ENCODE data around the gene GPSM1.

The GPSM1 gene

GRCh38 chr9:136377341-136378169, 50.2 kb downstream of the GPSM1 start:
- DNase-seq (ENCODE audit: low read depth) = no peak

- DNase-seq (ENCODE audit: low read depth) = no peak
Observed at GRCh38 chr9:136378170-136379002, 51.0 kb downstream of the GPSM1 start.

- no peak for DNase-seq (ENCODE audit: low read depth)
Observed at GRCh38 chr9:136379003-136379287, 51.6 kb downstream of the GPSM1 start.

- DNase-seq (ENCODE audit: low read depth) = no peak
Observed at GRCh38 chr9:136379401-136379800, 52.1 kb downstream of the GPSM1 start.

- no peak for DNase-seq (ENCODE audit: low read depth)
Observed at GRCh38 chr9:136379891-136380290, 52.6 kb downstream of the GPSM1 start.

GRCh38 chr9:136380381-136380780, 53.0 kb downstream of the GPSM1 start:
- no peak for DNase-seq (ENCODE audit: low read depth)

GRCh38 chr9:136381311-136381710, 54.0 kb downstream of the GPSM1 start:
- DNase-seq (ENCODE audit: low read depth) = no peak

- DNase-seq (ENCODE audit: low read depth) = no peak
Observed at GRCh38 chr9:136381966-136382513, 54.7 kb downstream of the GPSM1 start.

GRCh38 chr9:136383436-136383835, 56.1 kb downstream of the GPSM1 start:
- DNase-seq (ENCODE audit: low read depth) = no peak

GRCh38 chr9:136385015-136385414, 57.7 kb downstream of the GPSM1 start:
- no peak for DNase-seq (ENCODE audit: low read depth)

- no peak for DNase-seq (ENCODE audit: low read depth)
Observed at GRCh38 chr9:136386018-136386417, 58.7 kb downstream of the GPSM1 start.

GRCh38 chr9:136387217-136387616, 59.9 kb downstream of the GPSM1 start:
- no peak for DNase-seq (ENCODE audit: low read depth)

GRCh38 chr9:136389396-136389795, 62.1 kb downstream of the GPSM1 start:
- no peak for DNase-seq (ENCODE audit: low read depth)

- no peak for DNase-seq (ENCODE audit: low read depth)
Observed at GRCh38 chr9:136391737-136392537, 64.6 kb downstream of the GPSM1 start.

- DNase-seq (ENCODE audit: low read depth) = no peak
Observed at GRCh38 chr9:136392538-136393449, 65.5 kb downstream of the GPSM1 start.

- no peak for DNase-seq (ENCODE audit: low read depth)
Observed at GRCh38 chr9:136393531-136393930, 66.2 kb downstream of the GPSM1 start.

GRCh38 chr9:136394312-136395019, 67.1 kb downstream of the GPSM1 start:
- DNase-seq (ENCODE audit: low read depth) = no peak

GRCh38 chr9:136395020-136395340, 67.6 kb downstream of the GPSM1 start:
- no peak for DNase-seq (ENCODE audit: low read depth)

- DNase-seq (ENCODE audit: low read depth) = no peak
Observed at GRCh38 chr9:136395345-136396218, 68.2 kb downstream of the GPSM1 start.

GRCh38 chr9:136396219-136396515, 68.8 kb downstream of the GPSM1 start:
- no peak for DNase-seq (ENCODE audit: low read depth)

Data from GM04504 (cell line).